HEK293 (cell line): ENCODE results near the gene NOLC1.

ENCODE experiments used
- BCL11A ChIP-seq: fragments of 450-650 bp; formaldehyde crosslinking; IDR thresholded peaks from 2 replicates; pipeline ENCODE4 v1.5.1; 2016; ENCODE audit warnings: low read depth, missing biosample characterization, missing genetic modification characterization
- GLI4 ChIP-seq: fragments of 450-650 bp; formaldehyde crosslinking; IDR thresholded peaks from 2 replicates; pipeline ENCODE4 v1.5.1; 2016; ENCODE audit warnings: missing biosample characterization, missing genetic modification characterization
- GLIS1 ChIP-seq: fragments of 450-650 bp; formaldehyde crosslinking; IDR thresholded peaks from 2 replicates; pipeline ENCODE4 v1.5.1; 2016; ENCODE audit warnings: missing biosample characterization, missing genetic modification characterization
- IKZF3 ChIP-seq: fragments of 450-650 bp; IDR thresholded peaks from 2 replicates; pipeline ENCODE4 v1.5.0; 2018; ENCODE audit warnings: missing biosample characterization, mild to moderate bottlenecking, missing genetic modification characterization, moderate library complexity
- REPIN1 ChIP-seq: fragments of 450-650 bp; formaldehyde crosslinking; IDR thresholded peaks from 2 replicates; pipeline ENCODE4 v1.5.1; 2017; ENCODE audit warnings: missing biosample characterization, missing genetic modification characterization, low read depth
- ZBTB1 ChIP-seq: fragments of 450-650 bp; formaldehyde crosslinking; IDR thresholded peaks from 2 replicates; pipeline ENCODE4 v1.5.1; 2016; ENCODE audit warnings: missing biosample characterization, missing genetic modification characterization
- ZBTB20 ChIP-seq: fragments of 450-650 bp; formaldehyde crosslinking; IDR thresholded peaks from 2 replicates; pipeline ENCODE4 v1.5.1; 2016; ENCODE audit warnings: missing biosample characterization, missing genetic modification characterization
- ZBTB48 ChIP-seq: fragments of 450-650 bp; formaldehyde crosslinking; IDR thresholded peaks from 2 replicates; pipeline ENCODE4 v1.5.1; 2016; ENCODE audit warnings: missing biosample characterization, missing genetic modification characterization
- ZNF146 ChIP-seq: fragments of 450-650 bp; formaldehyde crosslinking; IDR thresholded peaks from 2 replicates; pipeline ENCODE4 v1.5.1; 2016; ENCODE audit warnings: missing biosample characterization, missing genetic modification characterization
- ZNF2 ChIP-seq: fragments of 450-650 bp; formaldehyde crosslinking; IDR thresholded peaks from 2 replicates; pipeline ENCODE4 v1.5.1; 2016; ENCODE audit warnings: missing biosample characterization, missing genetic modification characterization
- ZNF37A ChIP-seq: fragments of 450-650 bp; IDR thresholded peaks from 2 replicates; pipeline ENCODE4 v1.5.1; 2018; ENCODE audit warnings: missing biosample characterization, missing genetic modification characterization
- ZNF423 ChIP-seq: fragments of 450-650 bp; formaldehyde crosslinking; IDR thresholded peaks from 2 replicates; pipeline ENCODE4 v1.5.1; 2016; ENCODE audit warnings: missing biosample characterization, missing genetic modification characterization
- ZNF426 ChIP-seq: fragments of 450-650 bp; formaldehyde crosslinking; IDR thresholded peaks from 2 replicates; pipeline ENCODE4 v1.5.1; 2017; ENCODE audit warnings: missing biosample characterization, missing genetic modification characterization, mild to moderate bottlenecking, inconsistent platforms, moderate library complexity
- ZNF571 ChIP-seq: fragments of 450-650 bp; formaldehyde crosslinking; IDR thresholded peaks from 2 replicates; pipeline ENCODE4 v1.5.0; 2017; ENCODE audit warnings: missing biosample characterization, missing genetic modification characterization
- ZNF629 ChIP-seq: fragments of 450-650 bp; formaldehyde crosslinking; IDR thresholded peaks from 2 replicates; pipeline ENCODE4 v1.5.1; 2017; ENCODE audit warnings: missing biosample characterization, missing genetic modification characterization
- ZNF701 ChIP-seq: fragments of 450-650 bp; formaldehyde crosslinking; IDR thresholded peaks from 2 replicates; pipeline ENCODE4 v1.5.1; 2016; ENCODE audit warnings: missing biosample characterization, missing genetic modification characterization
- ZNF707 ChIP-seq: fragments of 450-650 bp; formaldehyde crosslinking; IDR thresholded peaks from 2 replicates; pipeline ENCODE4 v1.5.1; 2016; ENCODE audit warnings: missing biosample characterization, missing genetic modification characterization
- ZNF768 ChIP-seq: fragments of 450-650 bp; formaldehyde crosslinking; IDR thresholded peaks from 2 replicates; pipeline ENCODE4 v1.5.1; 2018; ENCODE audit warnings: missing biosample characterization, mild to moderate bottlenecking, missing genetic modification characterization
- ZNF791 ChIP-seq: fragments of 450-650 bp; formaldehyde crosslinking; IDR thresholded peaks from 2 replicates; pipeline ENCODE4 v1.5.1; 2016; ENCODE audit warnings: missing biosample characterization, missing genetic modification characterization
- ZNF830 ChIP-seq: fragments of 450-650 bp; IDR thresholded peaks from 2 replicates; pipeline ENCODE4 v1.5.0; 2018; ENCODE audit warnings: missing biosample characterization, missing genetic modification characterization, low read depth, mild to moderate bottlenecking, moderate library complexity
- ZSCAN16 ChIP-seq: fragments of 450-650 bp; formaldehyde crosslinking; IDR thresholded peaks from 2 replicates; pipeline ENCODE4 v1.5.1; 2016; ENCODE audit warnings: missing biosample characterization, missing genetic modification characterization
- TF ChIP-seq, protein P1 (sequence below): fragments of 450-650 bp; formaldehyde crosslinking; IDR thresholded peaks from 2 replicates; pipeline ENCODE4 v1.5.1; 2016; ENCODE audit warnings: missing biosample characterization, missing genetic modification characterization
- TF ChIP-seq, protein P2 (sequence below): fragments of 450-650 bp; formaldehyde crosslinking; optimal IDR thresholded peaks from 2 replicates; pipeline ENCODE3; 2016; ENCODE audit warnings: missing biosample characterization, mild to moderate bottlenecking, missing genetic modification characterization
- TF ChIP-seq, protein P3 (sequence below): fragments of 450-650 bp; formaldehyde crosslinking; conservative IDR thresholded peaks from 2 replicates; pipeline ENCODE4 v1.5.1; 2016; ENCODE audit warnings: low read depth, missing biosample characterization, missing genetic modification characterization
- TF ChIP-seq, protein P4 (sequence below): fragments of 450-650 bp; formaldehyde crosslinking; IDR thresholded peaks from 2 replicates; pipeline ENCODE4 v1.5.1; 2016; ENCODE audit warnings: missing biosample characterization, missing genetic modification characterization
- TF ChIP-seq, protein P5 (sequence below): fragments of 450-650 bp; formaldehyde crosslinking; IDR thresholded peaks from 2 replicates; pipeline ENCODE4 v1.5.1; 2016; ENCODE audit warnings: missing biosample characterization, missing genetic modification characterization, borderline replicate concordance
- TF ChIP-seq, protein P6 (sequence below): fragments of 450-650 bp; formaldehyde crosslinking; IDR thresholded peaks from 2 replicates; pipeline ENCODE4 v1.5.1; 2017; ENCODE audit warnings: missing biosample characterization, missing genetic modification characterization
- TF ChIP-seq, protein P7 (sequence below): fragments of 450-650 bp; formaldehyde crosslinking; IDR thresholded peaks from 2 replicates; pipeline ENCODE4 v1.5.1; 2016; ENCODE audit warnings: missing biosample characterization, missing genetic modification characterization, low read depth

The NOLC1 gene

DNA sequence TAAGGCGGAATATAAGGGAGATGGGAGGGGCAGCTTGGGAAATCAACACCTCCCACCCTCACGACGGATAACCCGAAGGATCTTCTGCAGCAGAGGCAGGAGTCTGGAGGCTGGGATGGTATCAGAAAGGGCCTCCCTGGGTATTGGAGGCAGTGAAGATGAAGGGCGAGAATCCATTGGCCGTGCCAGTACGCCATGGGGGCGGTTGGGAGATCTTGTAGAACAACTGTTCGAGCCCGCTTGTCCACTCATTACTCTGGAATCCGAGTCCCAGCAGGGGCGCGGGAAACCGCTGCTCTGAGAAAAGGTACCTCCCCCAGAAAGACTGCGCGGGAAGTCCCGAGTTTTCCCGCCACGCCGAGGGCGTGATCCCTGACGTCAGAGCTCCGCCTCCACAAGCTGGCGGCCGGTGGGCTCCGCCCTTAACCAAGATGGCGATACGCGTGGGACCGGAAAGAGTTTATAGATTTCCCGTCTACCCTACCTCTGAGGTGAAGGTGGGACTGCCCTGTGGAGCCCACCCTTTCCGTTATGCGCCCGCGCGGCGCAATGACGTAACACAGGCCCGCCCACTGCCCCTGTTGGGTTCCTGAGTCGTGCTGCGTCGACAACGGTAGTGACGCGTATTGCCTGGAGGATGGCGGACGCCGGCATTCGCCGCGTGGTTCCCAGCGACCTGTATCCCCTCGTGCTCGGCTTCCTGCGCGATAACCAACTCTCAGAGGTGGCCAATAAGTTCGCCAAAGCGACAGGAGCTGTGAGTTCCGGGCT, at the start of gene NOLC1 (continued):
- TF ChIP-seq, protein P1, sequence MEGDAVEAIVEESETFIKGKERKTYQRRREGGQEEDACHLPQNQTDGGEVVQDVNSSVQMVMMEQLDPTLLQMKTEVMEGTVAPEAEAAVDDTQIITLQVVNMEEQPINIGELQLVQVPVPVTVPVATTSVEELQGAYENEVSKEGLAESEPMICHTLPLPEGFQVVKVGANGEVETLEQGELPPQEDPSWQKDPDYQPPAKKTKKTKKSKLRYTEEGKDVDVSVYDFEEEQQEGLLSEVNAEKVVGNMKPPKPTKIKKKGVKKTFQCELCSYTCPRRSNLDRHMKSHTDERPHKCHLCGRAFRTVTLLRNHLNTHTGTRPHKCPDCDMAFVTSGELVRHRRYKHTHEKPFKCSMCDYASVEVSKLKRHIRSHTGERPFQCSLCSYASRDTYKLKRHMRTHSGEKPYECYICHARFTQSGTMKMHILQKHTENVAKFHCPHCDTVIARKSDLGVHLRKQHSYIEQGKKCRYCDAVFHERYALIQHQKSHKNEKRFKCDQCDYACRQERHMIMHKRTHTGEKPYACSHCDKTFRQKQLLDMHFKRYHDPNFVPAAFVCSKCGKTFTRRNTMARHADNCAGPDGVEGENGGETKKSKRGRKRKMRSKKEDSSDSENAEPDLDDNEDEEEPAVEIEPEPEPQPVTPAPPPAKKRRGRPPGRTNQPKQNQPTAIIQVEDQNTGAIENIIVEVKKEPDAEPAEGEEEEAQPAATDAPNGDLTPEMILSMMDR (tag by site-specific recombination) = no peak
- no peak for TF ChIP-seq ZNF571 (tag by site-specific recombination)
- TF ChIP-seq, protein P2, sequence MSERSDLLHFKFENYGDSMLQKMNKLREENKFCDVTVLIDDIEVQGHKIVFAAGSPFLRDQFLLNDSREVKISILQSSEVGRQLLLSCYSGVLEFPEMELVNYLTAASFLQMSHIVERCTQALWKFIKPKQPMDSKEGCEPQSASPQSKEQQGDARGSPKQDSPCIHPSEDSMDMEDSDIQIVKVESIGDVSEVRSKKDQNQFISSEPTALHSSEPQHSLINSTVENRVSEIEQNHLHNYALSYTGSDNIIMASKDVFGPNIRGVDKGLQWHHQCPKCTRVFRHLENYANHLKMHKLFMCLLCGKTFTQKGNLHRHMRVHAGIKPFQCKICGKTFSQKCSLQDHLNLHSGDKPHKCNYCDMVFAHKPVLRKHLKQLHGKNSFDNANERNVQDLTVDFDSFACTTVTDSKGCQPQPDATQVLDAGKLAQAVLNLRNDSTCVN (tag by site-specific recombination) = peak; percentile 50
- TF ChIP-seq, protein P3, sequence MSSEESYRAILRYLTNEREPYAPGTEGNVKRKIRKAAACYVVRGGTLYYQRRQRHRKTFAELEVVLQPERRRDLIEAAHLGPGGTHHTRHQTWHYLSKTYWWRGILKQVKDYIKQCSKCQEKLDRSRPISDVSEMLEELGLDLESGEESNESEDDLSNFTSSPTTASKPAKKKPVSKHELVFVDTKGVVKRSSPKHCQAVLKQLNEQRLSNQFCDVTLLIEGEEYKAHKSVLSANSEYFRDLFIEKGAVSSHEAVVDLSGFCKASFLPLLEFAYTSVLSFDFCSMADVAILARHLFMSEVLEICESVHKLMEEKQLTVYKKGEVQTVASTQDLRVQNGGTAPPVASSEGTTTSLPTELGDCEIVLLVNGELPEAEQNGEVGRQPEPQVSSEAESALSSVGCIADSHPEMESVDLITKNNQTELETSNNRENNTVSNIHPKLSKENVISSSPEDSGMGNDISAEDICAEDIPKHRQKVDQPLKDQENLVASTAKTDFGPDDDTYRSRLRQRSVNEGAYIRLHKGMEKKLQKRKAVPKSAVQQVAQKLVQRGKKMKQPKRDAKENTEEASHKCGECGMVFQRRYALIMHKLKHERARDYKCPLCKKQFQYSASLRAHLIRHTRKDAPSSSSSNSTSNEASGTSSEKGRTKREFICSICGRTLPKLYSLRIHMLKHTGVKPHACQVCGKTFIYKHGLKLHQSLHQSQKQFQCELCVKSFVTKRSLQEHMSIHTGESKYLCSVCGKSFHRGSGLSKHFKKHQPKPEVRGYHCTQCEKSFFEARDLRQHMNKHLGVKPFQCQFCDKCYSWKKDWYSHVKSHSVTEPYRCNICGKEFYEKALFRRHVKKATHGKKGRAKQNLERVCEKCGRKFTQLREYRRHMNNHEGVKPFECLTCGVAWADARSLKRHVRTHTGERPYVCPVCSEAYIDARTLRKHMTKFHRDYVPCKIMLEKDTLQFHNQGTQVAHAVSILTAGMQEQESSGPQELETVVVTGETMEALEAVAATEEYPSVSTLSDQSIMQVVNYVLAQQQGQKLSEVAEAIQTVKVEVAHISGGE (tag by site-specific recombination) = peak; percentile 93
- TF ChIP-seq ZNF423 = no peak
- TF ChIP-seq IKZF3 (tag by site-specific recombination) = peak; percentile 92
- no peak for TF ChIP-seq ZNF830 (tag by site-specific recombination)
- no peak for TF ChIP-seq ZNF768
- TF ChIP-seq ZBTB48 (tag by site-specific recombination) = no peak
- TF ChIP-seq ZNF146 (tag by site-specific recombination) = no peak
- TF ChIP-seq, protein P4, sequence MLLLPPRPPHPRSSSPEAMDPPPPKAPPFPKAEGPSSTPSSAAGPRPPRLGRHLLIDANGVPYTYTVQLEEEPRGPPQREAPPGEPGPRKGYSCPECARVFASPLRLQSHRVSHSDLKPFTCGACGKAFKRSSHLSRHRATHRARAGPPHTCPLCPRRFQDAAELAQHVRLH (tag by site-specific recombination) = peak; percentile 99
- peak; percentile 99 for TF ChIP-seq ZNF629 (tag by site-specific recombination)
- no peak for TF ChIP-seq ZNF707 (tag by site-specific recombination)
- TF ChIP-seq, protein P5, sequence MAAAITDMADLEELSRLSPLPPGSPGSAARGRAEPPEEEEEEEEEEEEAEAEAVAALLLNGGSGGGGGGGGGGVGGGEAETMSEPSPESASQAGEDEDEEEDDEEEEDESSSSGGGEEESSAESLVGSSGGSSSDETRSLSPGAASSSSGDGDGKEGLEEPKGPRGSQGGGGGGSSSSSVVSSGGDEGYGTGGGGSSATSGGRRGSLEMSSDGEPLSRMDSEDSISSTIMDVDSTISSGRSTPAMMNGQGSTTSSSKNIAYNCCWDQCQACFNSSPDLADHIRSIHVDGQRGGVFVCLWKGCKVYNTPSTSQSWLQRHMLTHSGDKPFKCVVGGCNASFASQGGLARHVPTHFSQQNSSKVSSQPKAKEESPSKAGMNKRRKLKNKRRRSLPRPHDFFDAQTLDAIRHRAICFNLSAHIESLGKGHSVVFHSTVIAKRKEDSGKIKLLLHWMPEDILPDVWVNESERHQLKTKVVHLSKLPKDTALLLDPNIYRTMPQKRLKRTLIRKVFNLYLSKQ = no peak
- TF ChIP-seq ZNF2 (tag by site-specific recombination) = peak; percentile 83
- peak; percentile 44; the same call in 1 of the 2 replicates for TF ChIP-seq ZBTB20
- TF ChIP-seq REPIN1 (tag by site-specific recombination) = no peak
- TF ChIP-seq, protein P6, sequence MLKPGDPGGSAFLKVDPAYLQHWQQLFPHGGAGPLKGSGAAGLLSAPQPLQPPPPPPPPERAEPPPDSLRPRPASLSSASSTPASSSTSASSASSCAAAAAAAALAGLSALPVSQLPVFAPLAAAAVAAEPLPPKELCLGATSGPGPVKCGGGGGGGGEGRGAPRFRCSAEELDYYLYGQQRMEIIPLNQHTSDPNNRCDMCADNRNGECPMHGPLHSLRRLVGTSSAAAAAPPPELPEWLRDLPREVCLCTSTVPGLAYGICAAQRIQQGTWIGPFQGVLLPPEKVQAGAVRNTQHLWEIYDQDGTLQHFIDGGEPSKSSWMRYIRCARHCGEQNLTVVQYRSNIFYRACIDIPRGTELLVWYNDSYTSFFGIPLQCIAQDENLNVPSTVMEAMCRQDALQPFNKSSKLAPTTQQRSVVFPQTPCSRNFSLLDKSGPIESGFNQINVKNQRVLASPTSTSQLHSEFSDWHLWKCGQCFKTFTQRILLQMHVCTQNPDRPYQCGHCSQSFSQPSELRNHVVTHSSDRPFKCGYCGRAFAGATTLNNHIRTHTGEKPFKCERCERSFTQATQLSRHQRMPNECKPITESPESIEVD = no peak
- TF ChIP-seq ZNF701 (tag by site-specific recombination) = no peak
- no peak; the same call in 1 of the 2 replicates for TF ChIP-seq ZSCAN16 (tag by site-specific recombination)
- TF ChIP-seq GLIS1 (tag by site-specific recombination) = peak; percentile 90
- no peak; the same call in 1 of the 2 replicates for TF ChIP-seq BCL11A
- TF ChIP-seq ZNF37A (tag by site-specific recombination) = no peak
- no peak for TF ChIP-seq ZBTB1
- TF ChIP-seq ZNF426 (tag by site-specific recombination) = no peak
- no peak for TF ChIP-seq GLI4 (tag by site-specific recombination)
- TF ChIP-seq, protein P7, sequence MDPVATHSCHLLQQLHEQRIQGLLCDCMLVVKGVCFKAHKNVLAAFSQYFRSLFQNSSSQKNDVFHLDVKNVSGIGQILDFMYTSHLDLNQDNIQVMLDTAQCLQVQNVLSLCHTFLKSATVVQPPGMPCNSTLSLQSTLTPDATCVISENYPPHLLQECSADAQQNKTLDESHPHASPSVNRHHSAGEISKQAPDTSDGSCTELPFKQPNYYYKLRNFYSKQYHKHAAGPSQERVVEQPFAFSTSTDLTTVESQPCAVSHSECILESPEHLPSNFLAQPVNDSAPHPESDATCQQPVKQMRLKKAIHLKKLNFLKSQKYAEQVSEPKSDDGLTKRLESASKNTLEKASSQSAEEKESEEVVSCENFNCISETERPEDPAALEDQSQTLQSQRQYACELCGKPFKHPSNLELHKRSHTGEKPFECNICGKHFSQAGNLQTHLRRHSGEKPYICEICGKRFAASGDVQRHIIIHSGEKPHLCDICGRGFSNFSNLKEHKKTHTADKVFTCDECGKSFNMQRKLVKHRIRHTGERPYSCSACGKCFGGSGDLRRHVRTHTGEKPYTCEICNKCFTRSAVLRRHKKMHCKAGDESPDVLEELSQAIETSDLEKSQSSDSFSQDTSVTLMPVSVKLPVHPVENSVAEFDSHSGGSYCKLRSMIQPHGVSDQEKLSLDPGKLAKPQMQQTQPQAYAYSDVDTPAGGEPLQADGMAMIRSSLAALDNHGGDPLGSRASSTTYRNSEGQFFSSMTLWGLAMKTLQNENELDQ (tag by site-specific recombination) = no peak
- TF ChIP-seq ZNF791 = no peak
